Measurements from ENCODE around the gene TMEM218. TPM values are rescaled to one million over a fixed set of nuclear protein-coding genes. Genes with fewer than 3 reads are reported as not detected.
A peak's percentile ranks its signal among the peaks of the same experiment; 100 is the strongest.
"Not testable (repeated sequence)": the region's sequence is repeated elsewhere in the genome, so short reads cannot be mapped to it uniquely, and the experiment has no call there.

TMEM218 gene
- total and polyA plus RNA-seq, 2 donors (not counting 1 experiment from before 2014, with no cell fraction given) = 31.9 to 34.8 TPM

- Histone ChIP-seq H3K4me2 (ENCODE audit: extremely low read depth, insufficient read depth, low read length) (peak overlapping the region; percentile 30), H3K9ac (ENCODE audit: insufficient read depth, low read length) (no peak overlapping the region), H3K36me3 (ENCODE audit: control insufficient read depth, insufficient read depth, low read length) (no peaks in the 10 kb centered on the region), H3K4me3 (replicated peaks in 1 of 4; ENCODE audit: control extremely low read depth in 1 of 4, insufficient read depth in 1 of 4, low read depth in 3 of 4, low read length in 4 of 4) (no peak overlapping the region), H2AFZ (ENCODE audit: low read length) (no peak overlapping the region), H3K27ac (ENCODE audit: insufficient read depth, low read length) (no peak overlapping the region), H3K27me3 (ENCODE audit: control insufficient read depth, insufficient read depth, low read length) (no peaks in the 10 kb centered on the region), H3K9me3 (ENCODE audit: control insufficient read depth, insufficient read depth, low read depth, low read length) (no peaks in the 10 kb centered on the region), H3K79me2 (ENCODE audit: control insufficient read depth, insufficient read depth, low read length) (no peaks in the 10 kb centered on the region), H4K20me1 (ENCODE audit: control insufficient read depth, extremely low read depth, insufficient read depth, low read length) (no peaks in the 10 kb centered on the region), H3K4me1 (ENCODE audit: control insufficient read depth, extremely low read depth, insufficient read depth, low read length) (peaks cover 12% of the 10 kb centered on the region)
- no peak for DNase-seq (ENCODE audit: low read depth in 2 of 2)
- TF ChIP-seq EZH2 (IDR thresholded peaks at IDR 0.05; ENCODE audit: low read length, missing control alignments) (no peak), CTCF (conservative IDR thresholded peaks at IDR 0.05 in 1 of 2, IDR thresholded peaks at IDR 0.05 in 1 of 2; ENCODE audit: low read depth in 1 of 2, low read length in 2 of 2) (no peak)
Observed at GRCh38 chr11:125090816-125091215, 20.6 kb downstream of the TMEM218 start.

DNA sequence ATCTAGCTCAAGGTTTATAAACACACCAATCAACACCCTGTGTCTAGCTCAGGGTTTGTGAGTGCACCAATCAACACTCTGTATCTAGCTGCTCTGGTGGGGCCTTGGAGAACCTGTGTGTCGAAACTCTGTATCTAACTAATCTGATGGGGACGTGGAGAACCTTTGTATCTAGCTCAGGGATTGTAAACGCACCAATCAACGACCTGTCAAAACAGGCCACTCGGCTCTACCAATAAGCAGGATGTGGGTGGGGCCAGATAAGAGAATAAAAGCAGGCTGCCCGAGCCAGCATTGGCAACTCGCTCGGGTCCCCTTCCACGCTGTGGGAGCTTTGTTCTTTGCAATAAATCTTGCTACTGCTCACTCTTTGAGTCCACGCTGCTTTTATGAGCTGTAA, 21.3 kb downstream of the TMEM218 start:
- not testable (repeated sequence) for H3K4me3 ChIP-seq (replicated peaks in 1 of 4; ENCODE audit: control extremely low read depth in 1 of 4, insufficient read depth in 1 of 4, low read depth in 3 of 4, low read length in 4 of 4); H3K9me3 ChIP-seq (ENCODE audit: control insufficient read depth, insufficient read depth, low read depth, low read length); H3K27me3 ChIP-seq (ENCODE audit: control insufficient read depth, insufficient read depth, low read length); H2AFZ ChIP-seq (ENCODE audit: low read length); H3K79me2 ChIP-seq (ENCODE audit: control insufficient read depth, insufficient read depth, low read length); DNase-seq (ENCODE audit: low read depth in 2 of 2); H3K4me2 ChIP-seq (ENCODE audit: extremely low read depth, insufficient read depth, low read length); H3K9ac ChIP-seq (ENCODE audit: insufficient read depth, low read length); H4K20me1 ChIP-seq (ENCODE audit: control insufficient read depth, extremely low read depth, insufficient read depth, low read length); H3K36me3 ChIP-seq (ENCODE audit: control insufficient read depth, insufficient read depth, low read length); H3K27ac ChIP-seq (ENCODE audit: insufficient read depth, low read length)
- peaks cover 12% of the 10 kb centered on the region for H3K4me1 ChIP-seq (ENCODE audit: control insufficient read depth, extremely low read depth, insufficient read depth, low read length)

DNA sequence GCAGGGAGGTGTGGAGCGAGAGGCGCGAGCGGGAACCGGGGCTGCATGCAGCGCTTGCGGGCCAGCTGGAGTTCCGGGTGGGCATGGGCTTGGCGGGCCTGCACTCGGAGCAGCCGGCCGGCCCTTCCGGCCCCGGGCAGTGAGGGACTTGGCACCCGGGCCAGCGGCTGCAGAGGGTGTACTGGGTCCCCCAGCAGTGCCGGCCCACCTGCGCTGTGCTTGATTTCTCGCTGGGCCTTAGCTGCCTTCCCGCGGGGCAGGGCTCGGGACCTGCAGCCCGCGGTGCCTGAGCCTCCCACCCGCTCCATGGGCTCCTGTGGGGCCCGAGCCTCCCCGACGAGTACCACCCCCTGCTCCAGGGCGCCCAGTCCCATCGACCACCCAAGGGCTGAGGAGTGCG, 21.9 kb downstream of the TMEM218 start:
- H3K36me3 ChIP-seq (ENCODE audit: control insufficient read depth, insufficient read depth, low read length); DNase-seq (ENCODE audit: low read depth in 2 of 2); H3K9me3 ChIP-seq (ENCODE audit: control insufficient read depth, insufficient read depth, low read depth, low read length); H4K20me1 ChIP-seq (ENCODE audit: control insufficient read depth, extremely low read depth, insufficient read depth, low read length); H3K4me2 ChIP-seq (ENCODE audit: extremely low read depth, insufficient read depth, low read length); H3K27ac ChIP-seq (ENCODE audit: insufficient read depth, low read length); H3K79me2 ChIP-seq (ENCODE audit: control insufficient read depth, insufficient read depth, low read length); H3K4me3 ChIP-seq (replicated peaks in 1 of 4; ENCODE audit: control extremely low read depth in 1 of 4, insufficient read depth in 1 of 4, low read depth in 3 of 4, low read length in 4 of 4); H3K27me3 ChIP-seq (ENCODE audit: control insufficient read depth, insufficient read depth, low read length); H3K9ac ChIP-seq (ENCODE audit: insufficient read depth, low read length); H2AFZ ChIP-seq (ENCODE audit: low read length): not testable (repeated sequence)
- peaks cover 12% of the 10 kb centered on the region for H3K4me1 ChIP-seq (ENCODE audit: control insufficient read depth, extremely low read depth, insufficient read depth, low read length)

DNA sequence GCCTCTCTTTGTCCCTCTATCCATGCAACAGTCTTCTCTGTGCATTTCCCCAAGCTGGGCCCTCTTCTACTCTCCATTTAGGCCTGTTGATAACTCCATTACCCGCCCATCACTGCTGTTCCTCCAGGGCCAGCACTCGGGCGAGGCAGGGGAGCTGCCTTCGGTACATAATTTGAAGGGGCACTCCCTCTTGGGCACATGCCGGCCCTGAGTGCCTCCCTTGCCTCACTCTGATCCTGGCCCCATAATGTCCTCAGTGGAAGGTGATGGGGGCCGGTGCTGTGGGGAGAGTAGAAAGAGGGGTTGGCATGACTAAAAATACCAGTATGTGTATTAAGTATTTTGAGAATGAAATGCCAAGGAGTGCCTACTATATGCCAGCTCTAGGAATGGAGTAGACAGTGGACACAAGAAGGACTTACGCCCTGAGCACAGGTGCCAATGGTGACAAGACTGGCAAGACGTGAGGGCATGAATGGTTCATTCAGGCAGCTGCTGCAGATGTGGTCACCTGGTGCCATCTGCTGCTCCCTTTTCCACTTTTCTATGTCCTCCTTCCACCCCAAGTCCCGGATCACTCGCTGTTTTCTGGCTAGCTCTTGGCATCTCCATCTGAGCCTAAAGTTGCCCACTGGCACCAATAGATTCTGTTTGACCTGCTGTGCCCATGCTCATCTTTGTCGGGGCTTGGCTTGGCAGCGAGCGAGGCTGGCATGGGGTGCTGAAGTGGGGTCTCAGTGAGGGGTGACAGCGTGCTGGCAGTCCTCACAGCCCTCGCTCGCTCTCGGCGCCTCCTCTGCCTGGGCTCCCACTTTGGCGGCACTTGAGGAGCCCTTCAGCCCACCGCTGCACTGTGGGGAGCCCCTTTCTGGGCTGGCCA, 22.6 kb downstream of the TMEM218 start:
- H3K4me2 ChIP-seq (ENCODE audit: extremely low read depth, insufficient read depth, low read length) = no peak overlapping the region
- H3K4me1 ChIP-seq (ENCODE audit: control insufficient read depth, extremely low read depth, insufficient read depth, low read length) = peaks cover 12% of the 10 kb centered on the region
- DNase-seq (ENCODE audit: low read depth in 2 of 2) = no peak
- no peak overlapping the region for H2AFZ ChIP-seq (ENCODE audit: low read length)
- no peaks in the 10 kb centered on the region for H3K79me2 ChIP-seq (ENCODE audit: control insufficient read depth, insufficient read depth, low read length)
- no peak overlapping the region for H3K9ac ChIP-seq (ENCODE audit: insufficient read depth, low read length)
- H3K27ac ChIP-seq (ENCODE audit: insufficient read depth, low read length) = no peak overlapping the region
- H4K20me1 ChIP-seq (ENCODE audit: control insufficient read depth, extremely low read depth, insufficient read depth, low read length) = no peaks in the 10 kb centered on the region
- TF ChIP-seq EZH2 (IDR thresholded peaks at IDR 0.05; ENCODE audit: low read length, missing control alignments) (no peak), CTCF (conservative IDR thresholded peaks at IDR 0.05 in 1 of 2, IDR thresholded peaks at IDR 0.05 in 1 of 2; ENCODE audit: low read depth in 1 of 2, low read length in 2 of 2) (no peak)
- no peaks in the 10 kb centered on the region for H3K27me3 ChIP-seq (ENCODE audit: control insufficient read depth, insufficient read depth, low read length)
- no peak overlapping the region for H3K4me3 ChIP-seq (replicated peaks in 1 of 4; ENCODE audit: control extremely low read depth in 1 of 4, insufficient read depth in 1 of 4, low read depth in 3 of 4, low read length in 4 of 4)
- no peaks in the 10 kb centered on the region for H3K36me3 ChIP-seq (ENCODE audit: control insufficient read depth, insufficient read depth, low read length)
- H3K9me3 ChIP-seq (ENCODE audit: control insufficient read depth, insufficient read depth, low read depth, low read length) = no peaks in the 10 kb centered on the region
